CD4-positive, CD25-positive, alpha-beta regulatory T cell (primary cell): ENCODE results near the gene PTPRG. TPM values are rescaled to one million over a fixed set of nuclear protein-coding genes. Genes with fewer than 3 reads are reported as not detected.

Experiments used
- ATAC-seq, 2 donors: fragments of 150-1000 bp; cut with Tn5 transposase; one replicate each; pipeline ENCODE4 v1.10.0; 2021; ENCODE audit warnings: low read depth in 2 of 2, moderate number of reproducible peaks in 2 of 2, moderate library complexity in 1 of 2
- DNase-seq, 3 donors: peaks; one replicate each; pipeline versions ENCODE4 v3.0.0 to v3.0.0-alpha.2; 2012 to 2022; ENCODE audit warnings: mixed read lengths in 1 of 3
- H3K27ac ChIP-seq: one replicate; pipeline ENCODE4 v1.7.0; 2013; ENCODE audit warnings: mild to moderate bottlenecking, low read length; ENCODE audit not compliant: insufficient read depth, poor library complexity, severe bottlenecking
- H3K27me3 ChIP-seq: one replicate; pipeline ENCODE4 v1.7.0; 2013; ENCODE audit warnings: low read length; ENCODE audit not compliant: control insufficient read depth, insufficient read depth
- H3K36me3 ChIP-seq: one replicate; pipeline ENCODE4 v1.7.0; 2013; ENCODE audit warnings: mild to moderate bottlenecking, low read length, moderate library complexity; ENCODE audit not compliant: control insufficient read depth, insufficient read depth
- H3K4me1 ChIP-seq: 2 replicates; pipeline ENCODE4 v1.7.0; 2013; ENCODE audit warnings: mild to moderate bottlenecking, low read length; ENCODE audit not compliant: insufficient read depth, control insufficient read depth, poor library complexity, severe bottlenecking
- H3K4me3 ChIP-seq: one replicate; pipeline ENCODE4 v1.7.0; 2013; ENCODE audit warnings: low read depth, mild to moderate bottlenecking, low read length, moderate library complexity
- H3K9me3 ChIP-seq, 2 experiments: 1 replicate in 1 of 2; 2 replicates in 1 of 2; pipeline ENCODE4 v1.7.0; 2013; ENCODE audit warnings: low read length in 2 of 2, mild to moderate bottlenecking in 1 of 2, moderate library complexity in 1 of 2; ENCODE audit not compliant: control insufficient read depth in 2 of 2
- H3K27ac Mint-ChIP-seq, 3 donors: one replicate each; pipeline ENCODE4 v1.8.0; 2020 to 2022; ENCODE audit warnings: mild to moderate bottlenecking in 3 of 3, mixed read lengths in 3 of 3, moderate library complexity in 2 of 3
- H3K27me3 Mint-ChIP-seq: one replicate; pipeline ENCODE4 v1.8.0; 2022; ENCODE audit warnings: mild to moderate bottlenecking, mixed read lengths
- H3K36me3 Mint-ChIP-seq: one replicate; pipeline ENCODE4 v1.8.0; 2020; ENCODE audit warnings: mixed read lengths
- H3K4me1 Mint-ChIP-seq, 4 donors: one replicate each; pipeline ENCODE4 v1.8.0; 2020 to 2022; ENCODE audit warnings: mixed read lengths in 4 of 4, mild to moderate bottlenecking in 1 of 4
- H3K4me3 Mint-ChIP-seq, 4 donors: one replicate each; pipeline ENCODE4 v1.8.0; 2020 to 2022; ENCODE audit warnings: mild to moderate bottlenecking in 4 of 4, mixed read lengths in 4 of 4, moderate library complexity in 3 of 4
- H3K9me3 Mint-ChIP-seq, 7 donors: one replicate each; pipeline ENCODE4 v1.8.0; 2020 to 2022; ENCODE audit warnings: mixed read lengths in 7 of 7, mild to moderate bottlenecking in 3 of 7, moderate library complexity in 2 of 7
- polyA plus RNA-seq, 4 donors: library from polyadenylated mRNA; unstranded; fragments of 300-500 nt; fragmentation: Illumina TruSeq; gene quantifications; one replicate each; pipeline ENCODE4 v1.2.3, GENCODE V29; 2021
- total RNA-seq: library from RNA; stranded (reverse); gene quantifications from one replicate; pipeline ENCODE4 v1.2.3, GENCODE V29; 2022

PTPRG gene
- total and polyA plus RNA-seq, 5 donors from 2014 or later: not detected

DNA sequence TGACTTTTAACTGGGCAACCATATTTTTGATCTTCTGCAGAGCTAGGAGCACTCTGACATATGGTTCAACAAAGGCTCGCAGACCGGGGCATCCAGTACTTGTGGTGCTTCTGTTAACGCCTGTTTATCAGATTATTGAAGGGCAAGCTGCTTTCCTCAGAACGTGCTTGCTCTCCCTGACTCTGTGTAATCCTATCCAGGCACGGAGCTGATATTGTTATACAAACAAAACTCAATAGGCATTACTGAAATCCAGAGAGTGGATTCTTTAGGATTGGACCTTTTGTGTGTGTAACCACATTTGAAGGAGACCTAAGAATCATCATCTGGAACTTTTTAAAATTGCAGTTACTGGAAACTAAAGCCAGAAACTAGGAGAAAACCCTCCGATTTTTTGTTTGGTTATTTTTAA lies 246.5 kb downstream of the PTPRG start:
- H3K4me1 Mint-ChIP-seq: no peaks in the 10 kb centered on the region
- no peaks in the 10 kb centered on the region for H3K9me3 ChIP-seq
- no peaks in the 10 kb centered on the region for H3K4me1 ChIP-seq
- DNase-seq (no peak), ATAC-seq (no peak)
- H3K27ac Mint-ChIP-seq: no peak overlapping the region
- H3K27ac ChIP-seq: no peak overlapping the region
- no peak overlapping the region for H3K4me3 Mint-ChIP-seq
- peaks cover 0 to 7% (median 2%) of the 10 kb centered on the region in 7 donors for H3K9me3 Mint-ChIP-seq
- no peaks in the 10 kb centered on the region for H3K36me3 ChIP-seq
- H3K4me3 ChIP-seq: no peak overlapping the region
- peaks cover 4% of the 10 kb centered on the region for H3K27me3 Mint-ChIP-seq
- no peaks in the 10 kb centered on the region for H3K36me3 Mint-ChIP-seq
- no peaks in the 10 kb centered on the region for H3K27me3 ChIP-seq

DNA sequence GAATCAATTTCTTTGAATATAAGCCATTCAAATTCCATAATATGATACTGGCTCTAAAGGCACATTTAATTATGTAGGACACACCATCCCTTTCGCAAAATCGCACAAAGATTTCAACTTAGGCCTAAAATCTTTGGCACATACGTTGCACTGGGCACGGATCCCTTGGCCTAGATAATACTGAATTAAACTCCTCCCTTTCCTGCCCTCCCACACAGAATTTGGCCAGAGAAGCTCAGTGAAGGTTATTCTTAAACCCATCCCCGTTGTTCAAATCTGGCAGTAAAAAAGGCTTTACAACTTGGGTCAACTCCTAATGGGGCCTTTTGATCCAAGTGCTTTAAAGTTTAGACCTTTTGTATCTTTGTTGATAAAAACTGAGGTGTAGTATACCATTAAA lies 247.2 kb downstream of the PTPRG start:
- no peaks in the 10 kb centered on the region for H3K36me3 ChIP-seq
- peaks cover 4% of the 10 kb centered on the region for H3K27me3 Mint-ChIP-seq
- H3K27ac ChIP-seq: no peak overlapping the region
- no peaks in the 10 kb centered on the region for H3K4me1 Mint-ChIP-seq
- peaks cover 0 to 7% (median 2%) of the 10 kb centered on the region in 7 donors for H3K9me3 Mint-ChIP-seq
- ATAC-seq (no peak), DNase-seq (no peak)
- no peaks in the 10 kb centered on the region for H3K36me3 Mint-ChIP-seq
- H3K27me3 ChIP-seq: no peaks in the 10 kb centered on the region
- no peaks in the 10 kb centered on the region for H3K4me1 ChIP-seq
- no peak overlapping the region for H3K4me3 ChIP-seq
- no peak overlapping the region for H3K27ac Mint-ChIP-seq
- no peak overlapping the region for H3K4me3 Mint-ChIP-seq
- no peaks in the 10 kb centered on the region for H3K9me3 ChIP-seq

GRCh38 chr3:61808999-61809398 lies 247.6 kb downstream of the PTPRG start:
- no peaks in the 10 kb centered on the region for H3K4me1 Mint-ChIP-seq
- ATAC-seq: no peak
- no peak overlapping the region for H3K27ac Mint-ChIP-seq
- H3K27ac ChIP-seq: no peak overlapping the region
- H3K36me3 ChIP-seq: no peaks in the 10 kb centered on the region
- DNase-seq: no peak
- H3K9me3 ChIP-seq: no peaks in the 10 kb centered on the region
- H3K4me1 ChIP-seq: no peaks in the 10 kb centered on the region
- H3K36me3 Mint-ChIP-seq: no peaks in the 10 kb centered on the region
- H3K4me3 Mint-ChIP-seq: no peak overlapping the region
- peaks cover 4% of the 10 kb centered on the region for H3K27me3 Mint-ChIP-seq
- H3K4me3 ChIP-seq: no peak overlapping the region
- H3K27me3 ChIP-seq: no peaks in the 10 kb centered on the region
- H3K9me3 Mint-ChIP-seq: peaks cover 0 to 7% (median 2%) of the 10 kb centered on the region in 7 donors

- Histone ChIP-seq H3K27me3 (no peaks in the 10 kb centered on the region), H3K4me1 (no peaks in the 10 kb centered on the region), H3K27ac (no peak overlapping the region), H3K4me3 (no peak overlapping the region), H3K36me3 (no peaks in the 10 kb centered on the region), H3K9me3 (no peaks in the 10 kb centered on the region)
- no peak for ATAC-seq
- Mint-ChIP-seq H3K27me3 (peaks cover 4% of the 10 kb centered on the region), H3K36me3 (no peaks in the 10 kb centered on the region), H3K9me3 (peaks cover 0 to 7% (median under 1%) of the 10 kb centered on the region in 7 donors), H3K4me3 (no peak overlapping the region), H3K4me1 (no peaks in the 10 kb centered on the region), H3K27ac (no peak overlapping the region)
- DNase-seq: no peak
Measured at GRCh38 chr3:61809879-61810278, 248.5 kb downstream of the PTPRG start.

GRCh38 chr3:61810953-61811497 lies 249.7 kb downstream of the PTPRG start:
- H3K27ac ChIP-seq: no peak overlapping the region
- H3K36me3 ChIP-seq: no peaks in the 10 kb centered on the region
- no peaks in the 10 kb centered on the region for H3K36me3 Mint-ChIP-seq
- ATAC-seq (no peak), DNase-seq (no peak)
- H3K27me3 ChIP-seq: no peaks in the 10 kb centered on the region
- H3K4me1 Mint-ChIP-seq: no peaks in the 10 kb centered on the region
- no peaks in the 10 kb centered on the region for H3K4me1 ChIP-seq
- H3K9me3 Mint-ChIP-seq: peaks cover 0 to 7% (median 0%) of the 10 kb centered on the region in 7 donors
- H3K9me3 ChIP-seq: no peaks in the 10 kb centered on the region
- H3K27me3 Mint-ChIP-seq: peaks cover 4% of the 10 kb centered on the region
- no peak overlapping the region for H3K4me3 Mint-ChIP-seq
- no peak overlapping the region for H3K27ac Mint-ChIP-seq
- H3K4me3 ChIP-seq: no peak overlapping the region

DNA sequence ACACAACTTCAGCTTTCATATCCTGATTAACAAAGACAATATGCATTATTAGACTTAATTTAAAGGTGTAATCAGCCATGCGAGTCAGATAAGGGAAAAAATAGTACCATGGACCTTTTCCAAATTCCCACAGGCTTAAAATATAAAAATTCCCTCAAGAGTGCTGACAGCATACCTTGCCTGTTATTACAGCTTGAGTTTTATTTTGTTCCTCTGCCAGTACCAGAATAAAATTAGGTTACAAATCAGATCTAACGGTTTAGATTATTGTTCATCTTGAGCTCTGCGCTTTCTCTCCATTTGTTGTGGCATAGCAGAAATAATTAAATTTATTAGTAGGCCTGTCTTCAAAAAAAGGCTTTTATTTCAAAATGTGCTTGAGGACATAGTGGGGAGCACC lies 250.3 kb downstream of the PTPRG start:
- Histone ChIP-seq H3K4me1 (no peaks in the 10 kb centered on the region), H3K36me3 (no peaks in the 10 kb centered on the region), H3K4me3 (no peak overlapping the region), H3K9me3 (no peaks in the 10 kb centered on the region), H3K27me3 (no peaks in the 10 kb centered on the region), H3K27ac (no peak overlapping the region)
- no peaks in the 10 kb centered on the region for H3K4me1 Mint-ChIP-seq
- no peak for DNase-seq
- H3K4me3 Mint-ChIP-seq: no peak overlapping the region
- ATAC-seq: no peak
- peaks cover 0 to 7% (median 0%) of the 10 kb centered on the region in 7 donors for H3K9me3 Mint-ChIP-seq
- peaks cover 4% of the 10 kb centered on the region for H3K27me3 Mint-ChIP-seq
- H3K27ac Mint-ChIP-seq: no peak overlapping the region
- H3K36me3 Mint-ChIP-seq: no peaks in the 10 kb centered on the region

DNA sequence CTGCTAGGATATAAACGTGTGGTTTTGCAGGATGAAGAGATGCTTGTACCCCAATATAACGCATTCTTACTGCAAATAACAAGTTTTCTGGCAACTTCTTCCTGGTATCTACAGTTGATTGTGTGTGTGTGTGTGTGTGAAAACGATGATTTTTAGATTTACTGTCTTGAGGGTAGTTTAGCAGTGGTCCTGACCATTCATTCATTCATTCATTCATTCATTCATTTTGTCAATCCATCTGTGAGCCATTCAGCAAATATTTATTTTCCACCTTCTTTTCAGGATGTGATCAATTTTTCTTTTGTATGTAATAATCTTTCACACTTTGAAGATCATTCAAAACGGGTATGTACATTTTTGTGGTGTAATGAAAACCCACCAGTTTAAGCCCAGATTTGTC lies 250.7 kb downstream of the PTPRG start:
- H3K4me3 ChIP-seq: no peak overlapping the region
- no peak for ATAC-seq
- Mint-ChIP-seq H3K4me1 (no peaks in the 10 kb centered on the region), H3K27me3 (peaks cover 4% of the 10 kb centered on the region), H3K36me3 (no peaks in the 10 kb centered on the region), H3K4me3 (no peak overlapping the region), H3K9me3 (peaks cover 0 to 7% (median 0%) of the 10 kb centered on the region in 7 donors), H3K27ac (no peak overlapping the region)
- H3K4me1 ChIP-seq: no peaks in the 10 kb centered on the region
- no peaks in the 10 kb centered on the region for H3K36me3 ChIP-seq
- no peaks in the 10 kb centered on the region for H3K27me3 ChIP-seq
- no peak for DNase-seq
- no peaks in the 10 kb centered on the region for H3K9me3 ChIP-seq
- no peak overlapping the region for H3K27ac ChIP-seq

GRCh38 chr3:61812517-61812916 lies 251.1 kb downstream of the PTPRG start:
- Mint-ChIP-seq H3K4me1 (no peaks in the 10 kb centered on the region), H3K9me3 (peaks cover 0 to 7% (median 0%) of the 10 kb centered on the region in 7 donors), H3K27ac (no peak overlapping the region), H3K27me3 (peaks cover 4% of the 10 kb centered on the region), H3K36me3 (no peaks in the 10 kb centered on the region), H3K4me3 (no peak overlapping the region)
- DNase-seq (no peak), ATAC-seq (no peak)
- Histone ChIP-seq H3K9me3 (no peaks in the 10 kb centered on the region), H3K4me1 (no peaks in the 10 kb centered on the region), H3K4me3 (no peak overlapping the region), H3K36me3 (no peaks in the 10 kb centered on the region), H3K27ac (no peak overlapping the region), H3K27me3 (no peaks in the 10 kb centered on the region)
